Prostate gland (tissue), 2 donors: ENCODE measurements around the gene RHEB. TPM values are rescaled to one million over a fixed set of nuclear protein-coding genes. Genes with fewer than 3 reads are reported as not detected.
A peak's percentile ranks its signal among the peaks of the same experiment; 100 is the strongest.

Experiments used
- DNase-seq: peaks from one replicate; pipeline ENCODE4 v3.0.0-alpha.2; 2019; ENCODE audit warnings: low spot score
- H3K27ac ChIP-seq, 2 donors: fragments of 200-600 bp; sonication (generic); 2 replicates each; pipeline ENCODE4 v1.5.1; 2017 to 2019
- H3K27me3 ChIP-seq: fragments of 200-600 bp; sonication (generic); replicated peaks from 2 replicates; pipeline ENCODE4 v1.5.1; 2019; ENCODE audit not compliant: insufficient read depth
- H3K36me3 ChIP-seq, 2 donors: fragments of 200-600 bp; sonication (generic); 1 replicate in 1 of 2; 2 replicates in 1 of 2; pipeline versions ENCODE4 v1.5.1 to v1.8.1; 2017 to 2019
- H3K4me1 ChIP-seq: fragments of 200-600 bp; sonication (generic); replicated peaks from 2 replicates; pipeline ENCODE4 v1.5.1; 2019
- H3K4me3 ChIP-seq, 2 donors: fragments of 200-600 bp; sonication (generic); 2 replicates each; pipeline ENCODE4 v1.5.1; 2017 to 2019
- H3K9me3 ChIP-seq: fragments of 200-600 bp; sonication (generic); 2 replicates; pipeline ENCODE4 v1.5.1; 2017
- POLR2A ChIP-seq: fragments of 450-650 bp; IDR thresholded peaks from one replicate; pipeline ENCODE4 v1.6.1; 2016; ENCODE audit warnings: antibody characterized with exemption, mild to moderate bottlenecking
- POLR2AphosphoS5 ChIP-seq: sonication (generic); formaldehyde crosslinking; IDR thresholded peaks from one replicate; pipeline ENCODE4 v1.6.1; 2017; ENCODE audit warnings: antibody characterized with exemption
- WGBS: methylation state at CpG from one replicate; pipeline ENCODE4 v1.1.5; 2018; 5-methylcytosine and 5-hydroxymethylcytosine counted together
- intact Hi-C: fragments of 100-400 bp; cut with DNase I; formaldehyde crosslinking; loops from one replicate; pipeline ENCODE4 v1.14.2; 2022
- total RNA-seq, 2 donors: library from RNA; depleted of rRNA; stranded (reverse); fragments of >200 nt; gene quantifications; one replicate each; pipeline ENCODE4 v1.1.0, GENCODE V29; 2016
- TF ChIP-seq, protein P1 (sequence below), 4 experiments: fragments of 200-600 bp in 2 of 4; fragments of 450-650 bp in 2 of 4; sonication (generic) in 2 of 4; IDR thresholded peaks; 1 replicate in 3 of 4; 2 replicates in 1 of 4; pipeline ENCODE4 v1.5.1; 2016 to 2019; ENCODE audit warnings: antibody characterized with exemption in 4 of 4, mild to moderate bottlenecking in 2 of 4, moderate library complexity in 2 of 4

RHEB gene
- total RNA-seq, 2 donors from 2014 or later: 59.3 to 63.1 TPM

DNA sequence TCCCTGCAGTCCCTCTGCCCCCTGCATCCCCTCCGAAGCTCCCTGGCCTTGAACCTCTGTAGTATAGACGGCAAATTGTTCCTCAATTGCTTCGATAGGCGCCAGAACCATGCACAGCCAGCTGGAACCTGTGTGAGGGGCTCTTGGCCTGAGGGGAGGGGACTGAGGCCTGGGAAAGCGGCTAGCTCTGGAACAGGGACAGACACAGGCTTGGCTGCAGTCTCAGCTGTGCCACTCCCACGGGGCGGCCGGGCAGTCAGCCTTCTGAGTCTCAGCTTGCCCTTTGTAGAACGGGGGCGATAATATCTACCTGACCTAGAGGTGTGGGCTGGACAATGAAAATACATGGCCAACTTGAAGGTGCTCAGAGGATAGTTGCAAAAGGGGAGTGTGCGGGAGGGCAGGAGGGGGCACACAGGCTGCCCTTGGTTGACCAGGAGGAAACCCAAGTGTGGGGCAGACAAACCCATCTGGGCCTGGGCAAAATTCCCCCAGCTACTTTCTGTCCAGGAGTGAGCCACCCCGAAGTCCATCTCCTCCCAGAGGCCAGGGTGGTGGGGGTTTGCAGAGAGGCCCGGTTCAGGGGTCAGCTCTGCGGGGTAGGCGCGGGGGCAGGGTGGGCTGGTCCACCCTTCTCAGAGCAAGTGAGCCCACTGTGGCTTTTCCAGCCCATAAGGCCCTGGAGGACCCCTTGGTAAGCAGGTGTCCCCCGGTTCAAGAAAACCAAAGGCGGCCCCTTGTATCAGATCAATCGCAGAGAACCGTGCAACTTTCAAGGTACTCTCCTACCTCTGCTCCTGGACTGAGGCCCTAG lies 84.4 kb downstream of the RHEB start:
- intact Hi-C loops: no loop called here
- no peak for DNase-seq
- no peak for TF ChIP-seq POLR2AphosphoS5
- TF ChIP-seq, protein P1, sequence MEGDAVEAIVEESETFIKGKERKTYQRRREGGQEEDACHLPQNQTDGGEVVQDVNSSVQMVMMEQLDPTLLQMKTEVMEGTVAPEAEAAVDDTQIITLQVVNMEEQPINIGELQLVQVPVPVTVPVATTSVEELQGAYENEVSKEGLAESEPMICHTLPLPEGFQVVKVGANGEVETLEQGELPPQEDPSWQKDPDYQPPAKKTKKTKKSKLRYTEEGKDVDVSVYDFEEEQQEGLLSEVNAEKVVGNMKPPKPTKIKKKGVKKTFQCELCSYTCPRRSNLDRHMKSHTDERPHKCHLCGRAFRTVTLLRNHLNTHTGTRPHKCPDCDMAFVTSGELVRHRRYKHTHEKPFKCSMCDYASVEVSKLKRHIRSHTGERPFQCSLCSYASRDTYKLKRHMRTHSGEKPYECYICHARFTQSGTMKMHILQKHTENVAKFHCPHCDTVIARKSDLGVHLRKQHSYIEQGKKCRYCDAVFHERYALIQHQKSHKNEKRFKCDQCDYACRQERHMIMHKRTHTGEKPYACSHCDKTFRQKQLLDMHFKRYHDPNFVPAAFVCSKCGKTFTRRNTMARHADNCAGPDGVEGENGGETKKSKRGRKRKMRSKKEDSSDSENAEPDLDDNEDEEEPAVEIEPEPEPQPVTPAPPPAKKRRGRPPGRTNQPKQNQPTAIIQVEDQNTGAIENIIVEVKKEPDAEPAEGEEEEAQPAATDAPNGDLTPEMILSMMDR (IDR thresholded peaks at IDR 0.05): no peak
- no peak for TF ChIP-seq POLR2A
- no peaks in the 10 kb centered on the region for H3K4me1 ChIP-seq
- WGBS: 90% methylated on average over 20 of the region's 20 CpGs
- H3K4me3 ChIP-seq: no peak overlapping the region
- H3K36me3 ChIP-seq: no peaks in the 10 kb centered on the region
- H3K27ac ChIP-seq: no peak overlapping the region
- H3K27me3 ChIP-seq: no peaks in the 10 kb centered on the region
- no peaks in the 10 kb centered on the region for H3K9me3 ChIP-seq

DNA sequence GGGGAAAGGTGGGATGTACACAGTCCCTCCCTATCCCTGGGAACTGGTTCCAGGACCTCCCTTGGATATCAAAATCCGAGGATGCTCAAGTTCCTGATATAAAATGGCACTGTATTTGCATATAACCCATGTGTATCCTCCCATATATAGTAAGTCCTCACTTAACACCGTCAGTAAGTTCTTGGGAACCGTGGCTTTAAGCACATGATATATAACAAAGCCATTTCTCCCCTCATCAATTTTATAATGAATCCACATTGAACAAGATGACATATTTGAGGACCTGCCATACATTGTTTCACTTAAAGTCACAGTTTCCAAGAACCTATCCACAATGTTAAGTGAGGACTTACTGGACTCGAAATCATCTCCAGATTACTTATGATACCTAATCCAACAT lies 85.1 kb downstream of the RHEB start:
- no peak overlapping the region for H3K4me3 ChIP-seq
- intact Hi-C loops: no loop called here
- no peaks in the 10 kb centered on the region for H3K36me3 ChIP-seq
- no peak overlapping the region for H3K27ac ChIP-seq
- no peaks in the 10 kb centered on the region for H3K9me3 ChIP-seq
- no peak for TF ChIP-seq POLR2A
- TF ChIP-seq POLR2AphosphoS5: no peak
- TF ChIP-seq, protein P1 (IDR thresholded peaks at IDR 0.05): no peak
- H3K27me3 ChIP-seq: no peaks in the 10 kb centered on the region
- WGBS: 90% methylated on average over 4 of the region's 4 CpGs
- no peaks in the 10 kb centered on the region for H3K4me1 ChIP-seq
- no peak for DNase-seq

DNA sequence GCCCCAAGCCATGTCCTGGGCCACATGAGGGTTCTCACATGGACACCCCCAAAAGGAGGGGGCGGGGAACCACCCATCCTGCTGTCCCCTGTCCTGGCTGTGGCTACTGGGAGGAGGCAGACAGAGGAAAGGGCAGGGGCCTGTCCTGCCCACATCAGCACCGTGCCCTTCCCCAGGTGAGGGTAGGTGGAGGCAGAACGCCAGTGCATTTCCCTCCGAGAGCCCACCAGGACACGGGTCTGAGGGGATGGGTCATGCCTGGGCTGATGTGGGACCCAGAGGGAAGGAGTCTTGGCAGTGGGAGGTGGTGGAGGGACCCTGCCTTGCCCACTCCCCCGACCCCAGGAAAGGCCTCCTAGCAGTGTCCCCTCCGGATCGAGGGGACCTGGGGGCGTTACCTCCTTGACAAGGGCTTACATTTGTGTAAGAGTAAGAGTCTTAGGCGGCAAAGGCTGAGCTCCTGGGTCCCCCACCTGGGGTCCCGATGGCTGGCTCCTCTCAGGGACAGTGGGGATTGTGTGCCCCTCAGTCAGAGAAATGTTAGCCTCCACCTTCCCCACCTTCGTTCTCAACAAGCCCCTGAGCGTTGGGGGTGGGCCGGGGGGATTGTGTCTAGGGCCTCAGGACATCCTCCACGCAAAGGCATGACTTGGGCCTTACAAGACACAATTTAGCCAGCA lies 85.8 kb downstream of the RHEB start:
- DNase-seq: no peak
- 90% methylated on average over 15 of the region's 15 CpGs for WGBS
- TF ChIP-seq, protein P1 (IDR thresholded peaks at IDR 0.05): no peak
- no peak for TF ChIP-seq POLR2AphosphoS5
- no peak for TF ChIP-seq POLR2A
- no peaks in the 10 kb centered on the region for H3K36me3 ChIP-seq
- no peaks in the 10 kb centered on the region for H3K27me3 ChIP-seq
- intact Hi-C loops: no loop called here
- H3K4me1 ChIP-seq: no peaks in the 10 kb centered on the region
- no peak overlapping the region for H3K27ac ChIP-seq
- H3K9me3 ChIP-seq: no peaks in the 10 kb centered on the region
- no peak overlapping the region for H3K4me3 ChIP-seq

DNA sequence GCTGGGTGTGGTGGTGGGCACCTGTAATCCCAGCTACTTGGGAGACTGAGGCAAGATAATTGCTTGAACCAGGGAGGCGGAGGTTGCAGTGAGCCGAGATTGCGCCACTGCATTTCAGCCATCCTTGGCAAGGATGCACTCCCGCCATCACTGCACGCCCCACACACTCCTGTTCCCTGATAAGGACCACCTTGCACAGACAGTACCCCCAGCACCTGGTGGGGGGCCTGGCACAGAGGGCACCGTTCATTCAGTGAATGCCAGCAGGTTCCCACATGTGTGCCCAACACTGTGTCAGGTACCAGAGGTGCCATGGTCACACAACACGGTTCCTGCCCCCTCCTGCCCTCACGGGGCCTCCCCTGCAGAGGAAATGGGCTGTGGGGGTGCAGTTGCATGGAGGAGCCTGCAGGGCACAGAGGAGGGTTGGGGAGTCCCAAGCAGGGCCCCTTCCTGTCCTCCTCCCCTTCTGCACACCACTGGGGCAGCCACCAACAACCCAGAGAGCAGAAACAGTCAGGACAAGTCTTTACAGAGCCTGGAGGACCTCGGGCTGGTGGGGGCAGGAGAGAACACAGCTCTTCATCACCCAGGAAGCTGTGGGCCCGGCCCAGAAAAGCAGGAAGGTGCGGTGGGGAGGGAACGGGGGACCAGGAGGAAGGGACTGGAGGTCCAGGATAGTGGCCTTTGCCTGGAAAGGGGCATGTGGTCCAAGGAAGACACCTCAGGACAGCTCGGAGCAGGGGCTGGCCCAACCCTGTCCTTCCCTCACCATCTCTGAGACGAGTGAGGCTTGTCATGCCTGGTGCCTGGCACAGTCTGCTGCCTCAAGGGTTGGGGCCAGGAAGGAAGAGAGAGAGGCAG lies 86.8 kb downstream of the RHEB start:
- no peak for DNase-seq
- intact Hi-C loops: no loop called here
- Histone ChIP-seq H3K27me3 (no peaks in the 10 kb centered on the region), H3K36me3 (no peaks in the 10 kb centered on the region), H3K27ac (no peak overlapping the region), H3K4me1 (no peaks in the 10 kb centered on the region), H3K4me3 (no peak overlapping the region), H3K9me3 (no peaks in the 10 kb centered on the region)
- WGBS: 60% methylated on average over 14 of the region's 14 CpGs
- TF ChIP-seq, protein P1 (IDR thresholded peaks at IDR 0.05): peak in 1 of 4 experiments; percentile 10
- TF ChIP-seq POLR2AphosphoS5: no peak
